Activated effector memory CD4-positive, alpha-beta T cell treated with Interleukin-2 at 50 U/mL for 16 hours (primary cell): ENCODE data around the gene TIMM10B.

Experiments used
- DNase-seq: peaks from one replicate; pipeline ENCODE4 v3.0.0-alpha.2; 2020

Gene TIMM10B

GRCh38 chr11:6473451-6474412, 7.6 kb upstream of the TIMM10B start, which contains the start of gene TRIM3:
Gene TRIM3 (minus strand): TSS chr11:6473941. CDS start chr11:6465695, 8,246 bp downstream.
- peak; percentile 59 for DNase-seq

- no peak for DNase-seq
These were observed 6.9 kb upstream of the TIMM10B start for GRCh38 chr11:6474413-6474792.

GRCh38 chr11:6474806-6475500, 6.3 kb upstream of the TIMM10B start:
- DNase-seq: no peak

DNA sequence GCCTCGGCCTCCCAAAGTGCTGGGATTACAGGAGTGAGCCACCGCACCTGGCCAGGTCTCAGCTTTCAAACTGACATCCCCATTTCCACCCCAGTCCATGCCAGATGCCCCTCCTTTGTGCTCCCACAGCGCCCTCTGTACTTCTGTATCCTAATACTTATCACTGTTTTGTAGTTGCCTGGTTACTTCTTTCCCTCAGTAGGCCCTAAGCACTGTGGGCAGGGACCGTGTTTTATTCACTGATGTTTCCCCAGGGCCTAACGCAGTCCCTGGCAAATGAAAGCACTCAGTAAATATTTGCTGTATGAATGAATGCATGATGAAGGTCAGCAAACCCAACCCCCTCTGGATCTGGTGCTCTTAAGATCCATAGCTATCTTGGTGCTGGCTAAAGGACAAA, 5.4 kb upstream of the TIMM10B start:
- DNase-seq: no peak

DNA sequence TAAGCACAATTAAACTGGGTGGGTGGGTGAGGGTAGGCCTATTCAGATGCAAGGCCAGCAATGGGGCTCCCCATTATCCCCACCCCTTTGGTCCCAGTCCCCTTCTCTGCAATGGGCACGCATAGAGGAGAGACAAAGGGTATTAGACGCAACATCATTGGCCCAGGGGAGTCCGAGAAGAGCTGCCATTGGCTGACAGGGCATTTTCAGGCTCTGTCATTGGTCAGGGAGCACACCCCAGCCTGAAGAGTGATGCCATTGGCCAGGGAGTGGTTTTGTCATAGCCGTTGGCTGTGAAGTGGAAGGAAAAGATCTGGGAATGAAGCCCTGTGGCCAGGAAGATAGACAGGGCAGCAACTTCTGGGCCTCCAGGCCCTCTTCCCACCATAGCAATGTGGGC, 4.7 kb upstream of the TIMM10B start:
- no peak for DNase-seq

DNA sequence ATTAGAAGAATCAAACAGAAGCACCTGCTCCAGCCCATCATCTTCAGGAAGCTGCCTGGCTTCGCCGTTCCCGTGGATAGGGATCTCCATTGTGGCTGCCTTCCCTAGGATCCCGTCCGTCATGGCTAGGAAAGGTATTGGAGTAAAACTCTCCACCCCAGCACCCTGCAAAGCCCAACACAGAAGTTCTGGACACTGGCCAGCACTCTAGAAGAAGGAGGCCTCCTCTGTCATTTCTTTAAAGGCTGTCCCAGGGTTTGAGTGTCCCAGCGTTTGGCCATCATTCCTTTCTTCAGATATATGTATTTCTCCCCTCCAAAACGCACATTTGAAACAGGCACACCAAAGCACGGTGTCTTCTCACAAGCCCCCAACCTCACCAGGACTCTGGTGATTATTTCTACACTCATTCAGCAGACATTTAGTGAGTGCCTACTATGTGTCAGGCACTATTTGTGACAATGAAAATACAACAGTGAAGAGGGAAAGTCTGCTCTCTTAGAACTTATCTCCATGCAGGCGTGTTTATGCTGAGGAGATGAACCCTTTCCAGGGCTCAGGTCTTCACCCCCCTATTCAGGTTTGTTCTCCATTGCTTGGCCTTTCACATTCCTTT, 894 bp upstream of the TIMM10B start:
- no peak for DNase-seq

GRCh38 chr11:6481924-6482275, 599 bp downstream of the TIMM10B start:
- DNase-seq: no peak

DNA sequence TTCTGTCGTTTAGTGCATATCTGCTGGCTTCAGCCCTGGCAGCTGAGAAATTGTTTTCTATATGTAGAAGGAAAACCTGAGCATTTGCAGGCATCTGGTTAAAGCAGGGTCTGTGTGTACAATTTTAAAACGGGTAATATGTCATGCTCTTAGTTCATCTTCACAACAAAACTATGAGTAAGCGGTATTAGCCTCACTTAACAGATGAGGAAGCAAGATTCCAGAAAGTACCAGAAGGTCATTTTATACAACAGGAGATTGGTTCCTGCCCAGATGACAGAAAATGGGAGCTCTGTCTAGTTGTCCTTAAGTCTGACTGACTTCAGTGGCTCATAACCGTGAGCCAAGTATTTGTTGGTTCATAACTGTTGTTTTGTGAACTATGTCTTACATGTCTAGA, 1.1 kb downstream of the TIMM10B start:
- DNase-seq: no peak

DNA sequence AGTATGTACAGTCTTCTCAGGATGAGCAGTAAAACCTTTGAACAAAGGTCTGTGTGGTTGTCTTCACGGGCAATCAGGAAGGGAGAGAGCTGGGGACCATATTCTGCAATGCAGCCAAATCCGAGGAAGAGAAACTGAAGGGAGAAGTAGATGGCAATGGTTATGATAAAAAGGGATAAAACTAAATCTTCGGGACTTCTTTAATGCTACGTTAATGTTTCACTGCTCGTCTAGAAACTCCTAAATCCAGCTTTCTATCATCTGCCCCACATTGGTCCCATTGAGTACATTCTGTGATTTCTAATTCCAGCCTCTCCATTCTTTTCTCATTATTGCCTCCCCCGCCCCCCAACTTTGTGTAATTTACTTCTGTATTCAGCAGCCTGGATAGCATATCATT, 1.7 kb downstream of the TIMM10B start:
- no peak for DNase-seq

DNA sequence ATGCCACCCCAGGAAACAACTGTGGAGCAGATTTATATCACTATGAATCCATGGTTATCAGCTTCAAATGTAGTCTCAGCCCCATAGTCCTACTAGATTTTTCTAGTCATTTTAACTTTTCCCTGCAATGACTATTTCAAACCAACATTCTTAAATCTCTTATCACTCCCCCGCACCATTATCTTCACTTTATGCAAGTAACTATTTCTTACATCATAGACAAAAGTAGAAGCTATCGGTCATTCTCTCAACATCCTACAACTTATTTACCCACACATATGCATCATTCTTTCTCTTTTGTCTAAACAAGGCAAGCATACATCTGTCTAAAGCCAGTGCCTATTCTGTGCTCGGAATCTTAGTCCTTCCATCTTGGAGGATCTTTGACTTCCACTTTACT, 4.4 kb downstream of the TIMM10B start:
- no peak for DNase-seq

- DNase-seq: no peak
These were observed 5.0 kb downstream of the TIMM10B start for GRCh38 chr11:6486256-6486655.

DNA sequence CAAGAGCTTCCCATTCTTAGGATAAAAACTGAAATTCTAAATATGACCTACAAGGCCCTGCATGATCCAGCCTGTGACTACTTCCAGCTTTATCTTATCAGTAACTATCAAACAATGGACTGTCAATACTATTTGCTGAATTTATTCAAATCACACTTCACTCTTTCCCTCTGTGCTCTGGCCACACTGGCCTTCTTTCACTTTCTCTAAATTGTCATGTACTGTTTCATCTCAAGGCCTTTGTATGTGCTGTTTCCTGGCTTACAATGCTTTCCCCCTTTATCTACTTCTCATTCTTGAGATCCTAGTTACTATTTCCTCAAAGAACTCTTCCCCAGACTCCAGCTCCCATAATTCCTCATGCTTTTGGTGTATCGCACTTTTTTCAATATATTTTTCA, 5.6 kb downstream of the TIMM10B start:
- no peak for DNase-seq

DNA sequence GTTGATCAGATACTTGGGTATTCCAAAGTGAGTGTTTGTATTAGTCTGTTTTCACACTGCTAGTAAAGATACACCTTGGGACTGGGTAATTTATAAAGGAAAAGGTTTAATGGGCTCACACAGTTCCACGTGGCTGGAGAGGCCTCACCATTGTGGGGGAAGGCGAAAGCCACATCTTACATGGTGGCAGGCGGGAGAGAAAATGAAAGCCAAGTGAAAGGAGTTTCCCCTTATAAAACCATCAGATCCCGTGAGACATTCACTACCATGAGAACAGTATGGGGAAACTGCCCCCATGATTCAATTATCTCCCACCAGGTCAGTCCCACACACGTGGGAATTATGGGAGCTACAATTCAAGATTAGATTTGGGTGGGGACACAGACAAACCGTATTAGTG, 7.0 kb downstream of the TIMM10B start:
- DNase-seq: no peak

DNA sequence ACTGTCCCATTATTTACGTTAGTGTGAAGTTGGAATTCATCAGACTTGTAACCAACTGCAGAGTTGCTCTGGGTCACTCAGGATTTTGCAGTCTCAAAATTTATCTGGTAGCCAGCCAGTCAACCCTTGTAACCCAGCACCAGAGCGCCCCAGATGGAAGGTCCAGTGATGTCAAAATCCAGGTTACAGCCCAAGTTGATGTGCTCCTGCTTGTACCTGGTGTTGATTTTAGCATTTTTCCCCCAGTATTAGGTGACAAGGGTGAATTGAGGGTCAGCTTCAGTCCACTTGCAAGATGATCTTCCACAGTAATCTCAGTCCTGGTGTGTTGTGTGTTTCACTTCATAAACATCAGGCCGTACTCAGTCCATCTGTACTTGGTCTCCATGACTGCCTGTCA, 7.5 kb downstream of the TIMM10B start:
- no peak for DNase-seq

- no peak for DNase-seq
These were observed 8.0 kb downstream of the TIMM10B start for GRCh38 chr11:6489306-6489705.

- DNase-seq: no peak
These were observed 16.0 kb downstream of the TIMM10B start, which contains the start of gene DNHD1 for GRCh38 chr11:6497069-6497839. Gene DNHD1 (plus strand): TSS chr11:6497280. CDS start chr11:6498216, 936 bp downstream.

DNA sequence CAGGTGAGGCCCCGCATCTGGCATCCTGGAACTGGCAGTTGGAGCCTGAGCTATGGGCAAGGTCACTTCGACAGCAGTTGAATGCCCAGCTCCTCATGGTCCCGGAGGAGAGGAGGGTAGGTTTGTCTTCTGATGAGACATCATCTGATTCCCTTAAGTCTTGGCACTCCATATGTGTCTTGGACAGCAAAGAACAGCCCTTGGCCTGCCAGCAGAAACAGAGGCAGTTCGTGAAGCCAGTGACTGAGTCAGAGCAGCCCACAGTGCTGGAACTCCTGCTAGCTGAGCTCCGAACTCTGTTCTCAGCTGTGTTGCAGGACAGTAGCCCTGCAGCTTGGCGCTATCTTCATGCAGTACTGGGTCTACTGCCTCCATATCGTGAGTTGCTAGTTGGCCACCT, 16.8 kb downstream of the TIMM10B start:
- no peak for DNase-seq

DNA sequence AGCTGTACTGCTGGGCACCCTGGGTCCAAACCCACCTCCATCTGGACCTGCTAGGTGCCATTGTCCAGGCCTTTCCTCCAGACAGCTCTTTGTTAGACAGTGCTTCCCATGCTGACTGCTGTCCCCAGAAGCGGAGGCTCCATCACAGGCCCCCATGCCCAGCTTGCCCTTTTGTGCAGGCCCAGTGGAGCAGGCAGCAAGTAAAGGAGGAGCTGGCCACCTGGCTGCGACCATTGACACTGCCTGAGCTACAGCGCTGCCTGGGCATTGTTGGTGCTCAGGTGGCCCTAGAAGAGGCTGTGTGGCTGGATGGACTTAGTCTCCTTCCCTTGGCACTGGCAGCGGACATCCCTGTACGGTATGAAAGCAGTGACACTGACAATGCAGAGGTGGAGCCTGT, 17.2 kb downstream of the TIMM10B start:
- no peak for DNase-seq

DNA sequence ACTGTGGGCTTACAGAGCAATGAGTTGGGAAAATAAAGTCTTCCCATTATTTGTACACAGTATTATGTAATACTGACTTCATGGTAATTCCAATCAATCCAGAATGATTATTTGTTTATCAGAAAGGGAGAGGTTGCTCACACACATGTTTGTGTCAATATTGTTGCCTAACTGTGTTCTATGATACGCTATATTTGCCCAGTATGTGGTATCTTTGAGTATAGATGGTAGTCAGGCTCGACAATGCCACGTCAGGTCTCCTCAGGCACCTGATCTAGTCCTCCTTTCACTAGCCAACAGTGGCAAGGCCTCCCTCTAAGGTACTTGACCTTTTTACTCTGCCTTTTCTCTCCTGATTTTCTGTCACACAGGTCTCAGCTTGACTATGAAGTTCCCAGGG, 21.1 kb downstream of the TIMM10B start:
- no peak for DNase-seq

DNA sequence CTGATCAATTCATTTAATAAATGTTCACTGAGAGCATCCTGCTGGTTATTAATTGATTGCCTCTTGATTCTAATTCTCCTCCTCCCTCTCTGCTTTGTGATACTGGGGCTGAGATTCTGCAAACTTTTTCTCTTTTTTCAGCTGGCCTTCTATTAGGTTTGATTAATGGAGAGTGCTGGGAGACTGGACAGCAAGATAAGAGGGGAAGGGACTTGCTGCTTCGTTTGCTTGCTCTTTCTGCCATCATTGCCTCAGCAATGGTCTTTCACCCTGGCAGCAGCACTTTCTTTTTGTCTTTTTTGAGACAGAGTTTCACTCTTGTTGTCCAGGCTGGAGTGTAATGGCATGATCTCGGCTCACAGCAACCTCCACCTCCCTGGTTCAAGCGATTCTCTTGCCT, 22.9 kb downstream of the TIMM10B start:
- no peak for DNase-seq

DNA sequence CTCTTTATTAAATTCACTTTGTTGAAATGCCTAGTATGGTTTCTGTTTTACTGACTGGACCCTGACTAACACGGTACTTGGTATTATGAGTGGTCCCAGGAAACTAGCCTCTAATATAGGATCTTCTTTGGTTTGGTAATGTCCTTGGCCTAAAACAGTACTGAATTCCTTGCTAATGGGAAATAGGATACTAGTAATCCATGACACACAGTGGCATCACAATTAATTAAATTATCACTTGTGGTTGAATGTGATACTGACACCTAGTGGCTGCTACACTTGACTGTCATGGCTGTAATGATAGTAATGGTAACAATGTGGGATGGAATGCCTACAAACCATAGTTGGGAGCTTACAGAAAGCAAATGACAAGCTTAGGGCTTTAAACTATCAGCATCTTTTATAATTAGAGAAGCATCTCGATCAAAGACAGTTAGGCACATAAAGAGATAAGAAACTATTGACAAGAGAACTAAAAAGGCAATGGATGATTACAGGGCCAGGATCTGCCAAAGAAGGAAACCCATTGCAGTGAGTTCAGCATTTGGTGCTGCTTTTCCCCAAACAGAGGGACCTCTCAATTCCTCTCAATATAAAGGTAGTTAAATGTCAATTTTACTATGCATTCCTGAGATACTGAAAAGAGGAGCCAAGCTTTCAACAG, 24.4 kb downstream of the TIMM10B start:
- no peak for DNase-seq

- no peak for DNase-seq
These were observed 35.6 kb downstream of the TIMM10B start for GRCh38 chr11:6516865-6517264.
